GM19463 (cell line): ENCODE data around the gene C16orf89.

Source experiments
- ATAC-seq: cut with Tn5 transposase; IDR thresholded peaks from one replicate; pipeline ENCODE4 v1.9.1; 2021; ENCODE audit warnings: mild to moderate bottlenecking, moderate library complexity; ENCODE audit not compliant: unreplicated experiment

C16orf89 gene

DNA sequence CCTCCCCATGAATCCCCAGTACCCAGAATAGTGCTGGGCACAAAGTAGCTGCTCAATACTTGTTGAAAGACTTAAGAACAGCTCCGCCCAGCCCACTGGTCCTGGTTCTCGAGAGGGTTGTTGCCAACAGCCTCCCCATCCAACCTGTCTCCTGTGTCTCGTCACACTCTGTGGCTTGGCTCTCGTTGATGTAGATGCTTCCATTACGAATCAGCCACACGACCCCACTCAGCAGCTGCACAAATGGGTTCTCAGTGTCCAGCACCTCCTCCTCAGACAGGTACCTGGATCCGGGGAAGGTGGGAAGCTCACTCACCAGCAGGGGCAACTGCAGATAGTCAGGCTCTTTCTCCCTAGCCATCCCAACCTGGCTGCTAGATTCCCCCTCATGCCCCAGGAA is 34.2 kb downstream of the C16orf89 start:
- ATAC-seq = no peak

DNA sequence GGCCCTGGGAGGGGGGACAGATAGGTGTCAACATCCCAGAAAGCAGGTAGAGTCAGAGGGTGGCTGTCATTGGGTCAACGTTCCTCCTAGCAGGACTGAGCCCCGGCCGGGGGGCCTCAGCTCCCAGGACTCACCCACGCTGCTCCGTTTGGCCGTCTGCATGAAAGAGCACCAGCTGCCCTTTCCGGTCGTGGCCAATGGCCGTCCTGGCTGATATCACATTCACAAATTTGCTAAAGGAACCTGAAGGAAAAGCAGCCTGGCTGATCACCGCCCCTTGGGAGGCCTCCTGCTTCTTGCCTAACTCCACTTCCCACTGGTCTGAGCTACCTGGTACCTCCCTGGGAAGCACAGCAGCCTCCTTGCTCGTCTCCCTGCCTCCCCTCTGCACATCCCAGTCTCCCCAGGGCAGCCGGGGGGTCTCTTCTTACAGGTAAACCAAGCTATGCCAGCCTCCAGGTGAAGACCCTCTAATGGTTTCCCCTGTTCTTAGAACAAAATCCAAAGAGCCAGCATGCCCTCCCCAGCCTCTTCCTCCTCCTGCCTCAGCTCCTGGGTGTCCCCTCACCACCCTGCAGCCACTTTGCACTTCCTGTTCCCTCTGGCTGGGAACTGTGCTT is 35.4 kb downstream of the C16orf89 start:
- no peak for ATAC-seq

DNA sequence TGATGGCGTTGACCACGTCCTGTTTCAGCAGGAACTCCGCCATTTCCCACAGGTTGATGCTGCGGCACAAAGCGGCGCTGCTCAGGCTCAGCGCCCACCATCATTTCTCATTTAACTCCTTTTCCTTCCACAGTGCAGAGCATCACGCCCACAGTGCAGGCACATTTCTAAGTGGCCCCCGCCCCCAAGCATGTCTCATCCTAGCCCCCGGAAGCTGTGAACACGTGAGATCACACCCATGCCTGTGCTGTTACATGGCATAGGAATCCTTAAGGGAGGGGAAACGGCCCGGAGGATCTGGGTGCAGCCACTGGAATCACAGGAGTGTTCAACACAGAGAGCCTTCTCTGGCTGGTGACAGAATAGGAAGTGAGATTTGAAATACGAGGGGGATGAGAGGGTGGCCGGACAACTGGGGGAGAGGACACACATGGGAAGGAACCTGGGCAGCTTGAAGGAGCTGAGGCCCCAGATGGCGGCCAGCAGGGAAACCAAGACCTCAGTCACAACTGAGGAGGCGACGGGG is 36.7 kb downstream of the C16orf89 start:
- ATAC-seq = no peak

DNA sequence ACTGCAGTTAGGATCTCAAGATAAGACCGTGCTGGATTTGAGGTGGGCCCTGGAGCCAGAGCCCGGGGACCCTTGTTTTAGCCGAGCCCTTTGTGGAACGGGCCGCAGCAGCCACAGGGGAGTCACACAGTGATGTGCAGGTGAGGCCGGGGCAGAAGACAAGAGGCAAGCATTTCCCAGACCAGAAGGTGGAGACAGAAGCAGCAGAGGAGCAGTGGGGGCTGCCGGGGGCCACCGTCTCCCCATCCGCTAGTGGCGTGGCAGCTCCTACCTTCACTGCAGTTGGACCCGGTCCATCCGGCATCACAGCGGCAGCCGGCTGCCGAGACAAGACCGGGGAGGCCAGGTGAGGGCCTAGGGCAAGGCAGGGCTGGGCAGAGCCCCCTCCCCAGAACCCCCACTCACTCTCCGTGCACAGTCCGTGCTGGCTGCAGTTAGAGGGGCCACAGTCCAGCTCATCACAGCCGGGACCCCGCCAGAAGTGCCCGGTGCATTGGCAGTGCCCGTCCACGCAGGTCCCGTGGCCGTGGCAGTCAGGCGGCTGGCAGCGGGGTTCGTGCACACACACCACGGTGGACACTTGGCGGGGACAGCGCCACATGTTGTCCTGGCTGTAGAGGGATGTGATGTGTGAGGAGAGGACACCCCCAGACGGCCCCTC is 38.1 kb downstream of the C16orf89 start:
- ATAC-seq = no peak

DNA sequence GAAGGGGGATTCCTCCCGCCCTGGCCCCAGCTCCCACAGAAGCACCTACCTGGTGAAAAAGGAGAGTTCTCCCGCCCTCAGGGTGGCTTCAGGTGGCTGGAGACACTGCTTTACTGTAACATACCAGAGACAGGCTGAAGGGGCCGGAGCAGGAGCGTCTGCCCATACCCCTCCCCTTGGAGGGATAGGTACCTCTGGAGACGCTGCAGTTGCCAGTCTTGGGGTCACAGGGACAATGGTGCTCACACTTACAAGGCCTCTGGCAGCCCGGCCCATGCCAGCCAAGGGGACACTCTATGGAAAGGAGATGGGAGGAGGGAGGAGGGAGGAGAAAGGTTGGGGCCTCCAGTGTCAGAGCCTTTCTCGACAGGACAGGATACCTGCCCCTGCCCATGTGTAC is 38.7 kb downstream of the C16orf89 start:
- no peak for ATAC-seq

DNA sequence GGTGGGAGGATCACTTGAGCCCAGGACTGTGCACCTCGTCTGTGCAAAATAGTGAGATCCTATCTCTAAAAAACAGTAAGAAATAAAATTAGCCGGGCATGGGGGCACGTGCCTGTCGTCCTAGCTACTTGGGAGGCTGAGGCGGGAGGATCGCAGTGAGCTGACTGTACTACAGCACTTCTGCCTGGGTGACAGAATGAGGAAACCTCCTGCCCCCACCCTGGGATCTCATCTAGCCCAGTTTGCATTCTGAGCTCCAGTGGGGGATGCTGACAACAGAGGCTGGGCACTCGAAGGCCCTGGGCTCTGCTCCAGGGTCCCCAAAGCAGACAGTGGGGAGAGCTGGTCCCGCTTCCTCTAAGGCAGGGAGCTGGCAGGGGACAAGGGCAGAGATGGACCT is 39.1 kb downstream of the C16orf89 start:
- no peak for ATAC-seq

DNA sequence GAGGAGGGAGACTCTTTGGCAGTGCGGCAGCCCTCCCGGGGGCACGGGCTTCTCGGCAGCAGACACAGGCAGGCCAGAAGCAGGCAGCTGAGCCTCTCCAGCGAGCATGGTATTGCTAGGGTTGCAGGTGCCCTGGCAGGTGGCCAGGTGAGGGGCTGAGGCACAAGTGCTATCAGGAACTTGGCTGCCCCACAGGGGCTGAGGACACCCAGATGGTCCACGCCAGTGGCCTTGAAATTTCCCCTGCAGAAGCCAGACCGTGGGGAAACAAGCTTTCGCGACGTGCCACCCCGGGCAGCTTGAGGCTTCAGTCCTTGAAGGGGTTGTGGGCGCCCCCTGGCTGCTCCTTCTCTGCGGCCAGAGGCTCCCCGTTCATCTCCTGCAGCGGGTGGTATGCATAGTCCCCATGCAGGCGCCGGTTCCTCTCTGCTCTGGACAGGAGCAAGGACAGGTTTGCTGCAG is 40.6 kb downstream of the C16orf89 start:
- ATAC-seq = no peak

DNA sequence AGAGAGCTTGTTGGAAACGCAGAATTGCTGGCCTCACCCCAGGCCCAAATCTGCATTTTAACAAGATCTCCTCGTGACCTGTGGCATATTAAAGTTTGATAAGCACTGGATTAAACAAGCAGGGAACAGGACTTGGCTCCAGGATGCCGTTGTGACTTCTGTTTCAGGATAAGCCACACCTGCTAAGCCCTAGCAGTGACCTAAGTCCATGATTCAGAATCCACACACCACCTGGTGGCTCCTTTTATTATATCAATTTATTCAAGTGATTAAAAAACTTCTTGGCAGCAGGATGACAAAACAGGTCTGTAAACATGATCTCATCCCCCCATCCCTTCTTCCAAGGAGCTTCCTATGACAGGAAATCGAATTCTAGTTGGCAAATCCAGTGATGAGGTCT is 41.1 kb downstream of the C16orf89 start:
- no peak for ATAC-seq

DNA sequence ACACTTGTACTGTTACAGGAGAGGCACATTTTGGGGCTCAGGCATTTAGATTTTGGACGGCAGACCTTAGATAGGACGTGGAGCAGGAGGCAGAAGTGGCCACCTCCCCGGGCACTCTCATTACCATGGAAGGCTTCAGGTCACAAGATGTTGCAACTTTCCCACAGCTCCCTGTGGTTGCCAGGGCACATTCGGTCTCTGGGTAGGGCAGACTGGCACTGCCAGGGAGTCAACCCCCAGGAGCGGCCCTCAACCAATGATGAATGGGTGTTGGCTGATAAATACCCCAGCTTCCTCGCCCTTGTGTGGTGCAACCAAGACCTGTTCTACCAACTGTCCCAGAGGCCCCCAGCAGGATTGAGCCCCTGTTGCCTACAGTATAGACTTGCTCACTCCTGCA is 43.2 kb downstream of the C16orf89 start:
- no peak for ATAC-seq

DNA sequence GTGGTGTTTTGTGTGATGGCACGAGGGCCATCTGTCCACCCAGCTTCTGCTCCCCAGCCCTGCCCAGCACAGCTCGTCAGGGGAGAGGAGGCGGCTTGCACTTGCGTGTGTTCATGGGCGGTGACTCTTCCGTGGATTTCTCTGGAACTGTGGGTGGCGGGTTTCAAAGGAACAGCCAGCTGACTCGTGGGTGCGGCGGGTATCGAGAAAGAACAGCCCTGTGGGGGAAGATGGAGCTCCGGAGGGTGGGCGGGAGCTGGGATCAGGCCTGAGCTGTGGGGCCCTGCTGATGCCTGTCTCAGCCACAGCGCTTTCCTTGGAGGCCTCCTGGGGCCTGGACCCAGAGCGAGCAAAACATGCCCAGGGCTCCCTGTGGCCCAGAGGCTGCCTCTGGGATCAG is 45.2 kb downstream of the C16orf89 start:
- no peak for ATAC-seq

DNA sequence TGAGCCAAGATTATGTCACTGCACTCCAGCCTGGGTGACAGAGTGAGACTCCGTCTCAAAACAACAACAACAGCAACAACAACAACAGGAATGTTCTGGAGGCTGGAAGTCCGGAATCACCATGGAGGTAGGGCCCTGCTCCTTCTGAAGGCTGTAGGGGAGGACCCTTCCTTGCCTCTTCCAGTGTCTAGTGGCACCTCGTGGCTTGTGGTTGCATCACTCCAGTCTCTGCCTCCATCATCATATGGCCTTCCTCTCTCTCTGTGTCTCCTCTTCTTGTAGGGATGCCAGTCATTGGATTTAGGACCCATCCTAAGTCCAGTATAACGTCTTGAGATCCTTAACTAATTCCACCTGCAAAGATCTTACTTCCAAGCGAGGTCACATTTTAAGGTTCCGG is 46.0 kb downstream of the C16orf89 start:
- ATAC-seq = no peak

DNA sequence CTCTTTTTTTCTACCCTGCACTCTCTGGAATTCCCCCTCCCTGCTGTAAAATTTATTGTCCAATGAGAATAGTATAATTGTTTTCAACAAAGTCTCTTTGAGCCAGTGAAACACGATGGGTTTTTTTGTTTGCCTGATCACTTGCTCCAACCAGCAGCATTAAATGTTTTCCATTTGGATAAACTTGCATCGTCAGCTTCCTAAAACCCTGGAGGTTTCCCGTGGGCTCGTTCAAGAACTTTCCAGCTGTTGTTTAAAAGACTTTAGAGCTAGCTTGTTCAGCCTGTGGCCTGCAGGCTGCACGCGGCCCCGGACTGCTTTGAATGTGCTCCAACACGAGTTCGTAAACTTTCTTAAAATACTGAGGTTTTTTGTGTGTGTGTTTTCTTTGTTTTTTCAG is 47.0 kb downstream of the C16orf89 start:
- no peak for ATAC-seq

DNA sequence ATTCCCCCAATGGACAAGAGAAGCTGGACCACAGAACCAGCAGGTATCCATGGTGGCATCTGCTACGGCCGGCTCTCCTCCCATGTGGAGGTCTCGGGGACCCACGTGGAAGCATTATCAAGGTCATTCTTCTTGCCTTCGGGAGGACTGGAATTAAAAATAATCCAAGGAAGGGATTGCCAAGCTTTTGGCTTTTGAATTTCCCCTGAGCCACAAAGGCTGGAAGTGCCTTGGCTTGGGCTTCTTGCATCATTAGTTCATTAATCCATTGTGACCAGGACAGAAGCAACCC is 48.1 kb downstream of the C16orf89 start:
- no peak for ATAC-seq

DNA sequence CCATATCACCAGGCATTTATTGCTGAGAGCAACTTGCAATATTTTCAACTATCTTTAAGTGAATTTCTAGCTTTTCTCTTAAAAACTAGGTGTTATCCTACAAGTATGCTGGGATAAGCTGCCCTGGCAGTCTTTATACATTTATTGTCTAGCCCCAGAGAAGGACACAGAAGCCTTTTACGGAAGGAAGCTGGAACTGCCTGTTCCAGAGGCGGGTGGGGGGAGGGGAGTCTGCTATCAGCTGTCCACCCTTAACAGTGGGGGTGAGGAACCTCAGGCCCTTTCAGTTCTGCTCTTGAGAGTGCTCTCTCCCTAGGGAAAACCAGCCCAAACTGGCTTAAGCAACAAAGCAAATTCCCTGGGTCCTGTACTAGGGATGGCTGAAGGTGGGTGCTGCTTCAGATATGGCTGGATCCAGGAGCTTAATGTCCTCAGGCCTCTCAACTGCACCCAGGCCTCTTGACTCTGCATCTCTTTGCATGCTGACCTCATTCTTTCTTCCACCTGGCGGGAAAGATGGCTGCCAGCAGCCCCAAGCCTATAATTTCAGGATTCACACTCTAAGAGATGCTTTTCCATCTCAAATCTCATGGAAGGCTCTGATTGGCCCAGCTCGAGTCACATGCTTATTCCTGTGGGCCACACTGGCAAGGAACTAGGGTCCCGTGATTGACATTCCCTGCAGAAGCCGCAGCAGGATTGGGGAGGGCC is 48.6 kb downstream of the C16orf89 start:
- no peak for ATAC-seq

DNA sequence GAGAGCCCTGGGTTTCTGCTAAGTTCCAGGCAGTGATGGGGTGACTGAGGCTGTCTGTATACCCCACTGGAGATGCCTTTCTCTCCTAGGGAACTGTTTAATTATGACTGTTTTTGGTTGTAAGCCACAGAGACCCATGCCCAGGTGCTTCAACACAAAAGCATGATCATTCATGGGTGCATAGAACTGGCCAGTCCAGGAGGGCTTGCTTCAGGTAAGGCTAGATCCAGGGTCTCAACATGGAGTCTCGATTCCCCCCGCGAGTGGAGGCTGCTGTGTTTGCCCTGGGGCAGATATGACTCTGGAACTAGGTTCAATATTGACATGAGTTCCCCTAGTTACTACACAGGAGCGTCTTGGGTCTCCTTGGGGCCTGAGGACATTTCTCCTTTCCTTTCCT is 49.9 kb downstream of the C16orf89 start:
- ATAC-seq = no peak

DNA sequence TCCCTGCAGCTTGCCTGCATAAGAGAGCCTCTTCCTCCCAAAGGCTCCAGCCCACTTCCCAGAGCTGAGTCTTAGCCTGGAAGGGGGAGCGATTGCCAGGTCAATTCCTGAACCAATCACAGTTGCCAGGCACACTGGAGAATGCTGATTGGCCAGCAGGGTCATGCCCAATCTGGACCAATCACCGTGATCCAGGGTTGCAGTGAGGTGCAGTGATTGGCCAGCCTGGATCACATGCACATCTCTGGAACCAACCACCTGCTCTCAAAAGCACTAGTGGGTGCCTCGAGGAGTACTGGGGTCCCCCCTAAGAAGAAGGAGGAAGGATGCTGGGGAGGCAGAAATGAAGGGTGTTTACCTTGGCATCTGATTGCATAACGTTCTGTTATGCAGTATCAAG is 50.4 kb downstream of the C16orf89 start:
- ATAC-seq = no peak

DNA sequence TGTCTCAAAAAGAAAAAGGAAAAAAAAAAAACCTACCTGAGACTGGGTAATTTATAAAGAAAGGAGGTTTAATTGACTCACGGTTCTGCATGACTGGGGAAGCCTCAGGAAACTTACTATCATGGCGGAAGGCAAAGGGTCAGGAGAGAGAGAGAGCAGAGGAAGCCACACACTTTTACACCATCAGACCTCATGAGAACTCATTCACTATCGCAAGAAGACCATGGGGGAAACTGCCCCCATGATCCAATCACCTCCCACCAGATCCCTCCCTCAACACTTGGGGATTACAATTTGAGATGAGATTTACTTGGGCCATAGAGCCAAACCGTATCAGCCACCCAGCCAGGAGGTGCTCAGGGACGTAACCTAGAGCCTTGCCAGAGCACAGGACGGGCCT is 52.9 kb downstream of the C16orf89 start:
- ATAC-seq = no peak

DNA sequence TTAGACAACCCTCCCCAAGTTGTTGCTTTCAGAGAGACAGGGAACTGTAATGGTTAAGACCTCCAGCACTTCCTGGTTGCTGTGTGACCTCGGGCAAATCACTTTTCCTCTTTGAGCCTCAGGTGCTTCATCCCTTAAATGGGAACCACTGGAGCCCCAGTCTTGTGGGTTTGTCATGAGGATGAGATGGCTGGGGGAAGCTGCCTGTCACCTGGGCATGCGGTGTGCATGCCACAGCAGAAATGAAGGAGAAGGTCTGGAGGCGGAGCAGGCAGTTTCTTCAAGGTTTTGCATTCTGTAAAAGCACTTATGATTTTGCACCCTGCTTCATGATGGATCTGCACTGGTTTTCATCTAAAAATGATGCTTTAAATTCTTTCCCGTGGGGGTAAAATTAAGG is 54.1 kb downstream of the C16orf89 start:
- ATAC-seq = no peak

DNA sequence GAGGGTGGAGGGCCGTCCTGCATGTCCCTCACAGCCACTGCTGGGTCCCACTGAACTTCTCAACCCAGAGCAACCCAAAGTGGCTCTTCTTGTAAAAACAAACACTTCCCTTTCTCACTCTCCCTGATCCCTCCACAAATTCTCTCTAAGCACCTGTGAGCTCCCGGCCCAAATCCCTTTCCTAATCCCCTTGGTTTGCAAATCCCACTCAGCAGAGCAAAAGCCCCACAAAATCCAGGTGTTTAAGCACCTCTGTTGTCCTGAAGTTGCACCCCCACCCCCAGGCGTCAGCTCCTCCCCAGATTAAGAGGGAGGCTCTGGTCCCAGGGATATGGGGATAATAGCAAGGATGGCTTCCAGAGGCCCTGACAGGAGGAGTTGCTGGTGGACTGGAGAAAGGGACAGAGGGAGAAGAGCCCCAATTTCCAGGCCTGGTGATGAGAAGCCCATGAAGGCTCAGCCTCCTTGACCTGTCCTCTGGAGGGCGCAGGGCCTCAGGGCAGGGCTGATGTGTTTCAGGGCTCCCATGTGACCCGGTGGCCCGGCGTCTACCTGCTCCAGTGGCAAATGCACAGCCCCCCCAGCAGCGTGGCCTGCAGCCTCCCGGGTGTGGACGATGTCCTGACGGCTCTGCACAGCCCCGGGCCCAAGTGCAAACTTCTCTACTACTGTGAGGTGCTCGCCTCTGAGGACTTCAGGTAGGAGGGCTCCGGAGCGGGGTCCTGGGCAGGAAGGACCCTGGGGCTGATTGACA is 55.0 kb downstream of the C16orf89 start:
- no peak for ATAC-seq

DNA sequence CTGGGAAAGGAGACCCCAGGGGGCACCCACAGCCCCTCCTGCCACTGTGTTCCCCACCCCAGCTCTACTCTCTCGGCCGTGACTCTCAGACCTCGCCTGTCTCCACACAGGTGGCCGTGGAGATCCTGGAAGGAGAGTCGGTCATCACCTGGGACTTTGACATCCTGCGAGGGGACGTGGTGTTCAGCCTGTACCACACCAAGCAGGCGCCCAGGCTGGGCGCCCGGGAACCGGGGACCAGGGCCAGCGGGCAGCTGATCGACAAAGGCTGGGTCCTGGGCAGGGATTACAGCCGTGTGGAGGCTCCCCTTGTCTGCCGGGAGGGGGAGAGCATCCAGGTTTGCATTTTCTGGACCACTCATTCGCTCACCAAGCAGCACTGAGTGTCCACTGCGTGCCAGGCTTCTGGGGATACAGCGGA is 57.4 kb downstream of the C16orf89 start:
- ATAC-seq = no peak

DNA sequence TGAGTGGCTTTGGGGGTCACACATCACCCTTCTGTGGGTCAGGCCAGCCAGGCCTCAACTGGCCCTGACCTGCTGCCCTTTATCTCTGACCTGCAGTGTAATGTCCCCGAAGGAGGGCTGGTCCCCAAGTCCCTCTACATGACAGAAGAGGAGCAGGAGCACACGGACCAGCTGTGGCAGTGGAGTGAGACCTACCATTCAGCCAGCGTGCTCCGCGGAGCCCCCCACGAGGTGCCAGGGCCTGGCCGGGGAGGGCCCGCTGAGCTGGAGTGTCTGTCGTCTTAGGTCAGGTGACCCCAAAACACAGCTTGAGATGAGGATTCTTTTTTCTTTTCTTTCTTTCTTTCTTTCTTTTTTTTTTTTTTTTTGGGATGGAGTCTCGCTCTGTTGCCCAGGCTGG is 58.5 kb downstream of the C16orf89 start:
- no peak for ATAC-seq
